ENCODE results near the gene SLC23A3. TPM values are rescaled to one million over a fixed set of nuclear protein-coding genes. Genes with fewer than 3 reads are reported as not detected.

SLC23A3 gene
- polyA plus RNA-seq, 3 donors = 1.1 TPM; not detected in 2

DNA sequence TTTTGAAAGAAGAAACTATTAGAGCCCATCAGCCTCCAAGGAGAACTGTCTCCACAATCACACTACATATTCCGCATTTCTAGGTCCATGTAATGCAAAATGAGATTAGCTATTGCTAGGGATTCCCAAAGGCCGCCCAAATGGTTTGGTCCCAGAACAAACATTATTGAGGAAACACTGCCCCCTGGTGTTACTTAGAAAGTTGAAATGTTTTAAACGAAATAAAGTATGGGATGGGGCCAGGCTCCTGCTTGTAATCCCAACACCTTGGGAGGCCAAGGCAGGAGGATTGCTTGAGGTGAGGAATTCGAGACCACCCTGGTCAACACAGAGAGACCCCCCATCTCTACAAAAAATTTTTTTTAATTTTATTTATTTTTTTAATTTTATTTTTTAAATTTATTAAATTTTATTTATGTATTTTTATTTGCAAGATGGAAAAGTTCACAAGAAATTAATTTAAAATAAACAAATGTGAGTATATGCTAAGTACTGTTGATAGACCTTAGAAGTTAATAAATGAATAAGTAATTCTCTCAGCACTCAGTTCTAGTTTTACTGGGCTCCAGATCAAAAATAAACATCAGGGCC, 14.7 kb downstream of the SLC23A3 start:
- peaks cover 7% of the 10 kb centered on the region for H3K4me1 Mint-ChIP-seq
- no peaks in the 10 kb centered on the region for H4K20me1 ChIP-seq (ENCODE audit: insufficient read depth, low read length)
- peaks cover 29 to 49% of the 10 kb centered on the region in 2 donors for H3K36me3 ChIP-seq (replicated peaks in 1 of 2; ENCODE audit: control insufficient read depth in 1 of 2, insufficient read depth in 2 of 2, low read length in 2 of 2)
- H3K9ac ChIP-seq (ENCODE audit: insufficient read depth, low read length, poor library complexity, severe bottlenecking) = no peak overlapping the region
- WGBS (ENCODE audit: insufficient coverage) = no CpG with 5 or more reads among the region's 4 CpGs
- H3K79me2 ChIP-seq (ENCODE audit: insufficient read depth, low read length) = no peaks in the 10 kb centered on the region
- H3K27me3 Mint-ChIP-seq (ENCODE audit: low read depth in 3 of 3) = peaks cover 0 to 3% (median 2%) of the 10 kb centered on the region in 3 donors
- no peak overlapping the region for H2AFZ ChIP-seq (ENCODE audit: insufficient read depth, low read depth, low read length, poor library complexity, severe bottlenecking)
- H3K9me3 ChIP-seq (replicated peaks in 1 of 2; ENCODE audit: control insufficient read depth in 1 of 2, insufficient read depth in 1 of 2, low read length in 2 of 2) = no peaks in the 10 kb centered on the region
- H3K27ac ChIP-seq (ENCODE audit: low read depth in 1 of 2, low read length in 2 of 2) = no peak overlapping the region
- intact Hi-C loops (cut with micrococcal nuclease) = loop anchor here in 1 of 2 donors (2.0 to 10.0 kb wide), 2 partner anchors 126 to 160 kb away; partner anchors contain the start of gene CRYBA2
- H3K4me3 Mint-ChIP-seq = no peak overlapping the region
- no peaks in the 10 kb centered on the region for H3K27me3 ChIP-seq (ENCODE audit: control insufficient read depth in 2 of 2, insufficient read depth in 2 of 2, low read length in 2 of 2)
- H3K4me2 ChIP-seq (replicated peaks; ENCODE audit: extremely low read depth, low read length, poor library complexity, severe bottlenecking) = no peak overlapping the region
- peaks cover 36 to 55% of the 10 kb centered on the region in 2 donors for H3K36me3 Mint-ChIP-seq
- H3K9me3 Mint-ChIP-seq = no peaks in the 10 kb centered on the region
- DNase-seq = peak; percentile 47 to 72 (median 64)
- H3K4me1 ChIP-seq (ENCODE audit: control insufficient read depth in 1 of 2, insufficient read depth in 2 of 2, low read length in 2 of 2) = peaks cover 7% of the 10 kb centered on the region in 2 donors
- TF ChIP-seq, protein P1, sequence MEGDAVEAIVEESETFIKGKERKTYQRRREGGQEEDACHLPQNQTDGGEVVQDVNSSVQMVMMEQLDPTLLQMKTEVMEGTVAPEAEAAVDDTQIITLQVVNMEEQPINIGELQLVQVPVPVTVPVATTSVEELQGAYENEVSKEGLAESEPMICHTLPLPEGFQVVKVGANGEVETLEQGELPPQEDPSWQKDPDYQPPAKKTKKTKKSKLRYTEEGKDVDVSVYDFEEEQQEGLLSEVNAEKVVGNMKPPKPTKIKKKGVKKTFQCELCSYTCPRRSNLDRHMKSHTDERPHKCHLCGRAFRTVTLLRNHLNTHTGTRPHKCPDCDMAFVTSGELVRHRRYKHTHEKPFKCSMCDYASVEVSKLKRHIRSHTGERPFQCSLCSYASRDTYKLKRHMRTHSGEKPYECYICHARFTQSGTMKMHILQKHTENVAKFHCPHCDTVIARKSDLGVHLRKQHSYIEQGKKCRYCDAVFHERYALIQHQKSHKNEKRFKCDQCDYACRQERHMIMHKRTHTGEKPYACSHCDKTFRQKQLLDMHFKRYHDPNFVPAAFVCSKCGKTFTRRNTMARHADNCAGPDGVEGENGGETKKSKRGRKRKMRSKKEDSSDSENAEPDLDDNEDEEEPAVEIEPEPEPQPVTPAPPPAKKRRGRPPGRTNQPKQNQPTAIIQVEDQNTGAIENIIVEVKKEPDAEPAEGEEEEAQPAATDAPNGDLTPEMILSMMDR (IDR thresholded peaks at IDR 0.05) = peak; percentile 70
- H3K27ac Mint-ChIP-seq = no peak overlapping the region
- H3K4me3 ChIP-seq (replicated peaks in 1 of 3; ENCODE audit: low read depth in 2 of 3, low read length in 3 of 3) = no peak overlapping the region

DNA sequence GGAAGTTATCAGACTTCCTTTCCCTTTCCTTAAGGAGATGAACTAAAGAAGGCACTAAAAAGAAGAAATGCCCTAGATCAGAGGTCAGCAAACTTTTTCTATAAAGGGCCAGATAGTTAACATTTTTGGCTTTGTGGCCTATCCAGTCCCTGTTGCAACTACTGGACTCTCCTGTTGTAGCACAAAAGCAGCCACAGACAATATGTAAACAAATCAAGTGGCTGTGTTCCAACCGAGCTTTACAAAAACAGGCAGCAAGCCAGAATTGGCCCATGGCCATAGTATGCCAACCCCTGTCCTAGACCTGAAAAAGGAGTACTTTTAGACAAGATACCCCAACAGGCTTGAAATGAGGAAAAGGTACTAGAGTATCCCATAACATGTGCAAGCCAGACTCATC, 20.2 kb downstream of the SLC23A3 start:
- no peak overlapping the region for H2AFZ ChIP-seq (ENCODE audit: insufficient read depth, low read depth, low read length, poor library complexity, severe bottlenecking)
- H3K9me3 ChIP-seq (replicated peaks in 1 of 2; ENCODE audit: control insufficient read depth in 1 of 2, insufficient read depth in 1 of 2, low read length in 2 of 2) = no peaks in the 10 kb centered on the region
- intact Hi-C loops (cut with micrococcal nuclease) = loop anchor here in 1 of 2 donors (5.0 to 10.0 kb wide), 2 partner anchors 92 to 155 kb away; partner anchors contain the start of gene CRYBA2
- H3K4me2 ChIP-seq (replicated peaks; ENCODE audit: extremely low read depth, low read length, poor library complexity, severe bottlenecking) = no peak overlapping the region
- Mint-ChIP-seq H3K4me3 (no peak overlapping the region), H3K4me1 (no peaks in the 10 kb centered on the region), H3K27me3 (ENCODE audit: low read depth in 3 of 3) (peaks cover 0 to 1% (median 0%) of the 10 kb centered on the region in 3 donors), H3K36me3 (peaks cover 50 to 71% of the 10 kb centered on the region in 2 donors), H3K9me3 (no peaks in the 10 kb centered on the region), H3K27ac (no peak overlapping the region)
- WGBS (ENCODE audit: insufficient coverage) = 83% methylated on average over 1 of the region's 1 CpG
- peaks cover 35 to 83% of the 10 kb centered on the region in 2 donors for H3K36me3 ChIP-seq (replicated peaks in 1 of 2; ENCODE audit: control insufficient read depth in 1 of 2, insufficient read depth in 2 of 2, low read length in 2 of 2)
- no peak overlapping the region for H3K27ac ChIP-seq (ENCODE audit: low read depth in 1 of 2, low read length in 2 of 2)
- no peak overlapping the region for H3K9ac ChIP-seq (ENCODE audit: insufficient read depth, low read length, poor library complexity, severe bottlenecking)
- no peaks in the 10 kb centered on the region for H3K27me3 ChIP-seq (ENCODE audit: control insufficient read depth in 2 of 2, insufficient read depth in 2 of 2, low read length in 2 of 2)
- TF ChIP-seq, protein P1 (IDR thresholded peaks at IDR 0.05) = no peak
- H3K4me1 ChIP-seq (ENCODE audit: control insufficient read depth in 1 of 2, insufficient read depth in 2 of 2, low read length in 2 of 2) = no peaks in the 10 kb centered on the region
- H4K20me1 ChIP-seq (ENCODE audit: insufficient read depth, low read length) = no peaks in the 10 kb centered on the region
- DNase-seq = no peak
- H3K4me3 ChIP-seq (replicated peaks in 1 of 3; ENCODE audit: low read depth in 2 of 3, low read length in 3 of 3) = no peak overlapping the region
- H3K79me2 ChIP-seq (ENCODE audit: insufficient read depth, low read length) = no peaks in the 10 kb centered on the region
